HL-60 (cell line): Measurements from ENCODE around the gene MOGAT3.

Experiments used
- CTCF ChIP-seq: IDR thresholded peaks from one replicate; pipeline ENCODE4 v1.5.1; 2011; ENCODE audit warnings: low read length, control low read depth, inconsistent platforms; ENCODE audit not compliant: insufficient read depth
- GABPA ChIP-seq: IDR thresholded peaks from 2 replicates; pipeline ENCODE4 v1.6.1; 2012; ENCODE audit warnings: low read depth
- SPI1 ChIP-seq: IDR thresholded peaks from 2 replicates; pipeline ENCODE4 v1.6.1; 2012; ENCODE audit warnings: low read depth, mild to moderate bottlenecking, borderline replicate concordance
- TF ChIP-seq, protein P1 (sequence below): IDR thresholded peaks from 2 replicates; pipeline ENCODE4 v1.6.1; 2012; ENCODE audit warnings: low read depth; ENCODE audit not compliant: insufficient replicate concordance

GRCh38 chr7:101225650-101226049 is 24.8 kb upstream of the MOGAT3 start:
- no peak for TF ChIP-seq CTCF
- TF ChIP-seq, protein P1, sequence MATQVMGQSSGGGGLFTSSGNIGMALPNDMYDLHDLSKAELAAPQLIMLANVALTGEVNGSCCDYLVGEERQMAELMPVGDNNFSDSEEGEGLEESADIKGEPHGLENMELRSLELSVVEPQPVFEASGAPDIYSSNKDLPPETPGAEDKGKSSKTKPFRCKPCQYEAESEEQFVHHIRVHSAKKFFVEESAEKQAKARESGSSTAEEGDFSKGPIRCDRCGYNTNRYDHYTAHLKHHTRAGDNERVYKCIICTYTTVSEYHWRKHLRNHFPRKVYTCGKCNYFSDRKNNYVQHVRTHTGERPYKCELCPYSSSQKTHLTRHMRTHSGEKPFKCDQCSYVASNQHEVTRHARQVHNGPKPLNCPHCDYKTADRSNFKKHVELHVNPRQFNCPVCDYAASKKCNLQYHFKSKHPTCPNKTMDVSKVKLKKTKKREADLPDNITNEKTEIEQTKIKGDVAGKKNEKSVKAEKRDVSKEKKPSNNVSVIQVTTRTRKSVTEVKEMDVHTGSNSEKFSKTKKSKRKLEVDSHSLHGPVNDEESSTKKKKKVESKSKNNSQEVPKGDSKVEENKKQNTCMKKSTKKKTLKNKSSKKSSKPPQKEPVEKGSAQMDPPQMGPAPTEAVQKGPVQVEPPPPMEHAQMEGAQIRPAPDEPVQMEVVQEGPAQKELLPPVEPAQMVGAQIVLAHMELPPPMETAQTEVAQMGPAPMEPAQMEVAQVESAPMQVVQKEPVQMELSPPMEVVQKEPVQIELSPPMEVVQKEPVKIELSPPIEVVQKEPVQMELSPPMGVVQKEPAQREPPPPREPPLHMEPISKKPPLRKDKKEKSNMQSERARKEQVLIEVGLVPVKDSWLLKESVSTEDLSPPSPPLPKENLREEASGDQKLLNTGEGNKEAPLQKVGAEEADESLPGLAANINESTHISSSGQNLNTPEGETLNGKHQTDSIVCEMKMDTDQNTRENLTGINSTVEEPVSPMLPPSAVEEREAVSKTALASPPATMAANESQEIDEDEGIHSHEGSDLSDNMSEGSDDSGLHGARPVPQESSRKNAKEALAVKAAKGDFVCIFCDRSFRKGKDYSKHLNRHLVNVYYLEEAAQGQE: no peak
- TF ChIP-seq GABPA: no peak
- TF ChIP-seq SPI1: no peak
